ENCODE data around the gene ENPP6.
"Not testable (repeated sequence)": the region's sequence is repeated elsewhere in the genome, so short reads cannot be mapped to it uniquely, and the experiment has no call there.

The ENPP6 gene

DNA sequence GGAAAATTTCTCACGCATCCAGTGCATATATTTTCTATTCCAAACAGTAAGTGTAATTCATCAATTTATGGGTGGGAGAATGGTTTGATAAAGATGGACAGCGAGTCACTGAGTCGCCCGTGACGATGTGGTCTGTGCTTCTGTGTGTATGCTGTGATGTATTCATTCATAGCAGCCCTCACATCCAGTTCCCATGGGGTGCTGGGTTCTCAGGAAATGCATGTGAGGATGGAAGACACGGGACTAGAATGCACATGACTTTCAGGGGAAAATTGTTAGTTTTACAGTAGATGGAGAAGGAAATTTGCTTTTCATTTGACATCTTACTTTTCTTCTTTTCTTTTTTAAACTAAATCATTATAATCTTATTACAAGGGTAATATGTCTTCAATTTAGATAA lies 159.6 kb downstream of the ENPP6 start:
- TF ChIP-seq CTCF (IDR thresholded peaks at IDR 0.05; ENCODE audit: low read depth, low read length, missing control alignments), result no peak
- no peak for DNase-seq (ENCODE audit: extremely low read depth, low read depth)
- H3K4me3 ChIP-seq (replicated peaks; ENCODE audit: low read depth, low read length), result no peak overlapping the region

DNA sequence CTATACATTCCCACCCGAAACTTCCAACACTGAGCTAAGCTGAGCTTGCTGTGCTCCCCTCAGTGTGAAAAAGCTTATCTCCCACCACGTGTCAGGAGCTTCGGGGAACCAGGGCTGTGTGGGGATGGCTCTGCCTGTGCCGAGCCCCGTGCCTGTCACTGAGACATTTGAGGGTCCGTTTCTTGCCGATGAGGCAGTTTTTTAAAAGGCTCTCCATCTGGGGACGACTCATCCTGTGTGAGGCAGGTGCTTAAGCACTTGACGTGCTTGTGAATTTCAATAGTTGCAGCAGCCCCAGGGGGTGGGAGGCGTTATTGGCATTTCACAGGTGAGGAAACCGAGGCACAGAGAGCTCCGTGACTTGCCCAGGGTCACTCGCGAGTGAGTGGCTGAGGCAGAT lies 160.8 kb downstream of the ENPP6 start:
- no peak for DNase-seq (ENCODE audit: extremely low read depth, low read depth)
- TF ChIP-seq CTCF (IDR thresholded peaks at IDR 0.05; ENCODE audit: low read depth, low read length, missing control alignments), result no peak
- no peak overlapping the region for H3K4me3 ChIP-seq (replicated peaks; ENCODE audit: low read depth, low read length)

DNA sequence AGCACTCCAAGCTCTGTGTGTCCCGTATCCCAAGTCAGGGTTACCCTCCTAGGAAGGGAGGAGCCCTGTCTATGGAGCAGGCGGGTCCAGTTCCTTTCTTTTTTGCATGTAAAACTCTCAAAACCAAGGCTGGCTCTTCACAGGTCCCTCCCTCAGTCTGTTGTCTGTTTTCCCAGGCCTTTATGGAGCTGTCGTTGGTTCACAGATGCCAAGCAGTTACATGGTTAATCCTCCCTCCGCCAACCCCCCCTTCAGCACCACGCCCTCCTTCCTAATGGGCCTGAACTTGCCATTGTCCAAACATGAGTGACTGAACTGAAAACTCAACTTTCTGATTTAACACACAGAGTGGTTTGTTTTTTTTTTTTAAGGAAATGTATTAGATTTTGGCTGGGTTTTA lies 164.2 kb downstream of the ENPP6 start:
- DNase-seq (ENCODE audit: extremely low read depth, low read depth), result no peak

DNA sequence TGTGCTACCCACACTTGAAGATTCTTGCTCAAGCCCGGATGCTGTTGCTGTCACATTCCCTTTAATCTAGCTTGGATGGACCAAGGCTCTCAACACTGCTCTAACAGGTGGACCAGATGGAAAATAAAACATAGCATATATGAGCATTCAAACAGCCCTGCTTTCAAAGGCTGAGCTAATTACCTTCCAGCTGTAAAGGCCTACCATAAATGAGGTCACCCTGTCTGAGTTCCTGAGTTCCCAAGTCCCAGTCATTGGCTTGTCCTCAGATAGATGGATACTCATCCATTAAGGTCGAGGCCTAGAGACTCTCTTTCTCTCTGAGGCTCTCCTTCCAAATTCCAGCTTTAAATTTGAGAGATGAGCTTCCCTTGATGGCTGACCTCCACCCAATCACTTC lies 165.1 kb downstream of the ENPP6 start:
- no peak for DNase-seq (ENCODE audit: extremely low read depth, low read depth)
- H3K4me3 ChIP-seq (replicated peaks; ENCODE audit: low read depth, low read length), result no peak overlapping the region
- TF ChIP-seq CTCF (IDR thresholded peaks at IDR 0.05; ENCODE audit: low read depth, low read length, missing control alignments), result no peak

More for the DNA sequence above, 164.2 kb downstream of the ENPP6 start:
- no peak for TF ChIP-seq CTCF (IDR thresholded peaks at IDR 0.05; ENCODE audit: low read depth, low read length, missing control alignments)
- no peak overlapping the region for H3K4me3 ChIP-seq (replicated peaks; ENCODE audit: low read depth, low read length)

DNA sequence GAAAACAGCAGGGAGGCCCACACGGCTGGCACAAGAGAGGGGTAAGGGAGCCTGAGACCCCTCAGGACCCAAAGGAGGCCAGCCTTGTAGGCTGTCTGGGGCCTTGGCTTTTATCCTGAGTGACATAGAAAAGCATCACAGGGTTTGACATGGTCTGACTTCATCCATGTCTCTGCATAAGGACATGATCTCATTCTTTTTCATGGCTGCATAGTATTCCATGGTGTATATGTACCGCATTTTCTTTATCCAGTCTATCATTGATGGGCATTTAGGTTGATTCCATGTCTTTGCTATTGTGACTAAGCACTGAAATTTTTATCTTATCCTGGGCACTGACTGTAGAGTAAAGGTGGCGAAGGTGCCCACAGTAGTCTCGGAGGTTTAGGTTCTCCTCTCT lies 166.4 kb downstream of the ENPP6 start:
- H3K4me3 ChIP-seq (replicated peaks; ENCODE audit: low read depth, low read length); DNase-seq (ENCODE audit: extremely low read depth, low read depth): not testable (repeated sequence)

DNA sequence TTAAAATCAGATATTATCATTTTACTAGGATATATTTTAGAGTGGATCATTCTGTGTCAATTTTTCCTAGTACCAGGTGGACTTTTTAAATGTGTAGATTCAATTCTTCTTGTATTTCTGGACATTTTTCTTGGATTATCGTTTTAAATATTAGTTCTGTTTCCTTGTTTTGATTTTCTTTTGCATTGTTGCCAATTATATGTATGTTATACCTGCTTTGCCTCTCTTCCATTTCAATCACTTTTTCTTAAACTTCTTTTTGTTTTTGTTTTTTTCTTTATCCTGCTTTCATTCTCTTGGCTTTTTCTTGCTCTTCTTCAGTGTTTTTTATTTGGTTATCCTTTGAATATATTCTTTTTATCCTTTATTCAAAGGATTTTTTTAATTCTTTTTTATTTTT lies 171.5 kb downstream of the ENPP6 start:
- no peak for DNase-seq (ENCODE audit: extremely low read depth, low read depth)
- H3K4me3 ChIP-seq (replicated peaks; ENCODE audit: low read depth, low read length), result no peak overlapping the region
- no peak for TF ChIP-seq CTCF (IDR thresholded peaks at IDR 0.05; ENCODE audit: low read depth, low read length, missing control alignments)

GRCh38 chr4:184041156-184041555 lies 176.5 kb downstream of the ENPP6 start:
- TF ChIP-seq CTCF (IDR thresholded peaks at IDR 0.05; ENCODE audit: low read depth, low read length, missing control alignments), result no peak
- no peak for DNase-seq (ENCODE audit: extremely low read depth, low read depth)
- no peak overlapping the region for H3K4me3 ChIP-seq (replicated peaks; ENCODE audit: low read depth, low read length)
